IgD-negative memory B cell (primary cell): ENCODE results near the gene OGN. TPM values are rescaled to one million over a fixed set of nuclear protein-coding genes. Genes with fewer than 3 reads are reported as not detected.

Source experiments
- H3K27ac Mint-ChIP-seq, 3 donors: one replicate each; pipeline ENCODE4 v1.8.0; 2020 to 2022; ENCODE audit warnings: mild to moderate bottlenecking in 3 of 3, mixed read lengths in 3 of 3, moderate library complexity in 1 of 3
- H3K27me3 Mint-ChIP-seq: one replicate; pipeline ENCODE4 v1.8.0; 2021; ENCODE audit warnings: mixed read lengths
- H3K36me3 Mint-ChIP-seq: one replicate; pipeline ENCODE4 v1.8.0; 2020; ENCODE audit warnings: mild to moderate bottlenecking, mixed read lengths
- H3K4me1 Mint-ChIP-seq, 3 donors: one replicate each; pipeline ENCODE4 v1.8.0; 2020 to 2022; ENCODE audit warnings: mixed read lengths in 3 of 3, mild to moderate bottlenecking in 1 of 3
- H3K4me3 Mint-ChIP-seq, 4 donors: one replicate each; pipeline ENCODE4 v1.8.0; 2020 to 2022; ENCODE audit warnings: mild to moderate bottlenecking in 4 of 4, mixed read lengths in 4 of 4, moderate library complexity in 3 of 4
- H3K9me3 Mint-ChIP-seq, 3 donors: one replicate each; pipeline ENCODE4 v1.8.0; 2020 to 2021; ENCODE audit warnings: mixed read lengths in 3 of 3, mild to moderate bottlenecking in 1 of 3
- polyA plus RNA-seq: library from polyadenylated mRNA; unstranded; fragments of 300-500 nt; fragmentation: Illumina TruSeq; gene quantifications from one replicate; pipeline ENCODE4 v1.2.3, GENCODE V29; 2021

The OGN gene
- polyA plus RNA-seq, 1 donor from 2014 or later: 0.33 TPM

GRCh38 chr9:92385001-92385400 is 19.4 kb downstream of the OGN start:
- no peak overlapping the region for H3K4me3 Mint-ChIP-seq
- H3K27me3 Mint-ChIP-seq: no peaks in the 10 kb centered on the region
- no peaks in the 10 kb centered on the region for H3K9me3 Mint-ChIP-seq
- peaks cover 2% of the 10 kb centered on the region for H3K36me3 Mint-ChIP-seq
- H3K4me1 Mint-ChIP-seq: no peaks in the 10 kb centered on the region
- H3K27ac Mint-ChIP-seq: no peak overlapping the region

- Mint-ChIP-seq H3K4me1 (no peaks in the 10 kb centered on the region), H3K27me3 (no peaks in the 10 kb centered on the region), H3K4me3 (no peak overlapping the region), H3K27ac (peak overlapping the region in 1 of 3 donors; percentile 8), H3K9me3 (no peaks in the 10 kb centered on the region), H3K36me3 (peaks cover 2% of the 10 kb centered on the region)
Observed at GRCh38 chr9:92384375-92384774, 20.0 kb downstream of the OGN start.

GRCh38 chr9:92381775-92382174 is 22.6 kb downstream of the OGN start:
- Mint-ChIP-seq H3K4me3 (no peak overlapping the region), H3K27me3 (no peaks in the 10 kb centered on the region), H3K27ac (no peak overlapping the region)

GRCh38 chr9:92380603-92381002 is 23.8 kb downstream of the OGN start:
- Mint-ChIP-seq H3K4me3 (no peak overlapping the region), H3K36me3 (peaks cover 4% of the 10 kb centered on the region), H3K27me3 (no peaks in the 10 kb centered on the region), H3K9me3 (peaks cover 0 to 4% (median 0%) of the 10 kb centered on the region in 3 donors), H3K4me1 (no peaks in the 10 kb centered on the region), H3K27ac (no peak overlapping the region)

More at GRCh38 chr9:92381775-92382174, 22.6 kb downstream of the OGN start:
- H3K4me1 Mint-ChIP-seq: no peaks in the 10 kb centered on the region
- no peaks in the 10 kb centered on the region for H3K9me3 Mint-ChIP-seq
- H3K36me3 Mint-ChIP-seq: peaks cover 4% of the 10 kb centered on the region

GRCh38 chr9:92378865-92379560 is 25.4 kb downstream of the OGN start:
- Mint-ChIP-seq H3K4me1 (no peaks in the 10 kb centered on the region), H3K9me3 (peaks cover 0 to 9% (median 4%) of the 10 kb centered on the region in 3 donors), H3K27me3 (no peaks in the 10 kb centered on the region), H3K4me3 (no peak overlapping the region), H3K27ac (no peak overlapping the region), H3K36me3 (peaks cover 6% of the 10 kb centered on the region)

GRCh38 chr9:92377876-92378275 is 26.5 kb downstream of the OGN start:
- no peak overlapping the region for H3K27ac Mint-ChIP-seq
- no peaks in the 10 kb centered on the region for H3K27me3 Mint-ChIP-seq
- H3K4me3 Mint-ChIP-seq: no peak overlapping the region
- H3K4me1 Mint-ChIP-seq: no peaks in the 10 kb centered on the region
- H3K36me3 Mint-ChIP-seq: peaks cover 6% of the 10 kb centered on the region
- peaks cover 2 to 14% (median 4%) of the 10 kb centered on the region in 3 donors for H3K9me3 Mint-ChIP-seq

GRCh38 chr9:92373167-92373566 is 31.2 kb downstream of the OGN start:
- Mint-ChIP-seq H3K4me3 (no peak overlapping the region), H3K27ac (no peak overlapping the region), H3K36me3 (peaks cover 11% of the 10 kb centered on the region), H3K9me3 (peaks cover 6 to 22% (median 12%) of the 10 kb centered on the region in 3 donors), H3K27me3 (no peaks in the 10 kb centered on the region), H3K4me1 (no peaks in the 10 kb centered on the region)

- Mint-ChIP-seq H3K4me1 (no peaks in the 10 kb centered on the region), H3K4me3 (no peak overlapping the region), H3K27ac (no peak overlapping the region), H3K36me3 (peaks cover 10% of the 10 kb centered on the region), H3K9me3 (peaks cover 6 to 19% (median 8%) of the 10 kb centered on the region in 3 donors), H3K27me3 (no peaks in the 10 kb centered on the region)
Observed at GRCh38 chr9:92369075-92369474, 35.3 kb downstream of the OGN start.

GRCh38 chr9:92360083-92360482 is 44.3 kb downstream of the OGN start:
- Mint-ChIP-seq H3K27ac (no peak overlapping the region), H3K4me3 (no peak overlapping the region), H3K4me1 (peaks cover 0 to 2% (median 0%) of the 10 kb centered on the region in 3 donors), H3K36me3 (peaks cover 3% of the 10 kb centered on the region), H3K9me3 (peaks cover 5 to 18% (median 10%) of the 10 kb centered on the region in 3 donors), H3K27me3 (no peaks in the 10 kb centered on the region)

- H3K27me3 Mint-ChIP-seq: no peaks in the 10 kb centered on the region
- H3K9me3 Mint-ChIP-seq: peaks cover 7 to 19% (median 10%) of the 10 kb centered on the region in 3 donors
- H3K4me3 Mint-ChIP-seq: no peak overlapping the region
- no peak overlapping the region for H3K27ac Mint-ChIP-seq
- peaks cover 3% of the 10 kb centered on the region for H3K36me3 Mint-ChIP-seq
- H3K4me1 Mint-ChIP-seq: peaks cover 0 to 2% (median 0%) of the 10 kb centered on the region in 3 donors
Observed at GRCh38 chr9:92359394-92359995, 44.9 kb downstream of the OGN start.

GRCh38 chr9:92353051-92353450 is 51.3 kb downstream of the OGN start:
- Mint-ChIP-seq H3K9me3 (peaks cover 4 to 17% (median 5%) of the 10 kb centered on the region in 3 donors), H3K4me3 (peak overlapping the region in 1 of 4 donors; percentile 39), H3K36me3 (peaks cover 7% of the 10 kb centered on the region), H3K27me3 (no peaks in the 10 kb centered on the region), H3K27ac (no peak overlapping the region), H3K4me1 (peaks cover 0 to 4% (median 0%) of the 10 kb centered on the region in 3 donors)

GRCh38 chr9:92350740-92351133 is 53.6 kb downstream of the OGN start:
- no peak overlapping the region for H3K4me3 Mint-ChIP-seq
- no peaks in the 10 kb centered on the region for H3K27me3 Mint-ChIP-seq
- H3K36me3 Mint-ChIP-seq: peaks cover 5% of the 10 kb centered on the region
- peaks cover 0 to 4% (median 0%) of the 10 kb centered on the region in 3 donors for H3K4me1 Mint-ChIP-seq
- H3K9me3 Mint-ChIP-seq: peaks cover 0 to 5% (median 2%) of the 10 kb centered on the region in 3 donors
- peak overlapping the region in 1 of 3 donors; percentile 32 for H3K27ac Mint-ChIP-seq

- Mint-ChIP-seq H3K4me1 (peaks cover 0 to 4% (median 0%) of the 10 kb centered on the region in 3 donors), H3K9me3 (peaks cover 0 to 5% (median 2%) of the 10 kb centered on the region in 3 donors), H3K4me3 (no peak overlapping the region), H3K27ac (no peak overlapping the region), H3K27me3 (no peaks in the 10 kb centered on the region), H3K36me3 (peaks cover 5% of the 10 kb centered on the region)
Observed at GRCh38 chr9:92349771-92350739, 54.3 kb downstream of the OGN start.

GRCh38 chr9:92345582-92345981 is 58.8 kb downstream of the OGN start:
- no peak overlapping the region for H3K4me3 Mint-ChIP-seq
- H3K36me3 Mint-ChIP-seq: peaks cover 5% of the 10 kb centered on the region
- H3K4me1 Mint-ChIP-seq: peaks cover 0 to 1% (median 0%) of the 10 kb centered on the region in 3 donors
- no peaks in the 10 kb centered on the region for H3K27me3 Mint-ChIP-seq
- H3K27ac Mint-ChIP-seq: no peak overlapping the region
- peaks cover 0 to 7% (median 0%) of the 10 kb centered on the region in 3 donors for H3K9me3 Mint-ChIP-seq
